ENCODE data around the gene ERCC4. TPM values are rescaled to one million over a fixed set of nuclear protein-coding genes. Genes with fewer than 3 reads are reported as not detected.

Gene ERCC4
- polyA plus RNA-seq, 1 experiment, result 4.9 TPM

GRCh38 chr16:13896543-13897182, 23.3 kb upstream of the ERCC4 start:
- CTCF ChIA-PET, result interaction anchor here (0.8 to 1.6 kb wide), 2 partner anchors 14 to 23 kb away, joined by 3 to 6 read pairs; partner anchors contain the start of gene ERCC4
- H3K36me3 ChIP-seq (ENCODE audit: control insufficient read depth, insufficient read depth, low read length), result no peaks in the 10 kb centered on the region
- H3K27me3 ChIP-seq (ENCODE audit: control insufficient read depth, insufficient read depth, low read length), result no peaks in the 10 kb centered on the region
- H3K4me3 ChIP-seq (ENCODE audit: low read depth, low read length), result no peak overlapping the region
- TF ChIP-seq CTCF (IDR thresholded peaks at IDR 0.05; ENCODE audit: insufficient read depth, low read depth, low read length), result peak; percentile 39
- DNase-seq (ENCODE audit: low read depth), result no peak
- POLR2A ChIA-PET, result no interaction called here

- Histone ChIP-seq H3K36me3 (ENCODE audit: control insufficient read depth, insufficient read depth, low read length) (no peaks in the 10 kb centered on the region), H3K4me3 (ENCODE audit: low read depth, low read length) (no peak overlapping the region), H3K27me3 (ENCODE audit: control insufficient read depth, insufficient read depth, low read length) (no peaks in the 10 kb centered on the region)
- ChIA-PET POLR2A (no interaction called here), CTCF (interaction anchor here (0.5 to 1.0 kb wide), 3 partner anchors 16 to 24 kb away, joined by 3 to 5 read pairs (median 3); partner anchors contain the start of gene ERCC4)
- TF ChIP-seq CTCF (IDR thresholded peaks at IDR 0.05; ENCODE audit: insufficient read depth, low read depth, low read length), result no peak
- DNase-seq (ENCODE audit: low read depth), result no peak
Measured at GRCh38 chr16:13897806-13898205, 22.1 kb upstream of the ERCC4 start.

DNA sequence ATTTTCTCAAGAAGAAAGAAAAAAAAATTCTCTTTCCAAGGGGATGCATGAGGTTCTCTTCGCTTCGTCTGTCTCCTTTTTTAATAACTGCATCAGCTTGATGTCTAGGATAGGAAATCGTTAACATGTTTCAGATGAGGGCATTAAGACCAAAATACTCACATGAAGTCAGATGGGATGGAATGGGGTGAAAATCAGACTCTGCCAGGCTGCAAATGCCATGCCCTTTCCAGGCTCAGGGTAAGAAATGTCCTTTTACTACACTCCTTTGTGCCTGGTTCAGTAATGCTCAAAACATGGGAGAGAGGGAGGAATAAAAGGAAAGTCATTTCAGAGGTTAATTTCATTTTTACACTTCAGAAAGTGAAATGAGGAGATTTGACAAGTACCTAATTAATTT, 21.7 kb upstream of the ERCC4 start:
- ChIA-PET POLR2A (no interaction called here), CTCF (interaction anchor here (0.7 to 1.0 kb wide), 2 partner anchors 16 to 24 kb away, joined by 3 to 5 read pairs; no protein-coding TSS in a partner anchor)
- Histone ChIP-seq H3K27me3 (ENCODE audit: control insufficient read depth, insufficient read depth, low read length) (no peaks in the 10 kb centered on the region), H3K4me3 (ENCODE audit: low read depth, low read length) (no peak overlapping the region), H3K36me3 (ENCODE audit: control insufficient read depth, insufficient read depth, low read length) (no peaks in the 10 kb centered on the region)
- no peak for TF ChIP-seq CTCF (IDR thresholded peaks at IDR 0.05; ENCODE audit: insufficient read depth, low read depth, low read length)
- no peak for DNase-seq (ENCODE audit: low read depth)

DNA sequence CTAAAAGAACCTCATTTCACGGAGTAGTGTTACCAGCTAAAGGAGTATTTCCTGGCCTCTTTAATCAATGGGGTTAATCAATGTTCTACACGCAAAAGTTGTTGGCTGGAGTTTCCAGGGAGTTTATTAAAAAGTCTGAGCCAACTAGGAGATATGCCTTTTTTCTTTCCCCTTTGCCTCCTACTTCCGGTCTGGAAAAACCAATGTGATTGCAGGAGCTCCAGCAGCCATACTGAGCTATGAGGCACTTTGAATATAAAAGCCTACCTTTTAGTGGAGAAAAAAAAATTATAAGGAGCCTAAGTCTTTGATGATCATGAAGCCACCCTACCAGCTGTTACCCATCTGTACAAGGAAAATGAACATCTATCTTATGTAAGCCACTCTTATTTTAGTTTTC, 17.9 kb upstream of the ERCC4 start:
- Histone ChIP-seq H3K36me3 (ENCODE audit: control insufficient read depth, insufficient read depth, low read length) (no peaks in the 10 kb centered on the region), H3K27me3 (ENCODE audit: control insufficient read depth, insufficient read depth, low read length) (no peaks in the 10 kb centered on the region), H3K4me3 (ENCODE audit: low read depth, low read length) (no peak overlapping the region)
- DNase-seq (ENCODE audit: low read depth), result no peak
- ChIA-PET CTCF (interaction anchor here (0.6 to 1.6 kb wide), 3 partner anchors 14 to 620 kb away, joined by 3 to 7 read pairs (median 4); partner anchors contain the start of gene ERCC4), POLR2A (no interaction called here)
- no peak for TF ChIP-seq CTCF (IDR thresholded peaks at IDR 0.05; ENCODE audit: insufficient read depth, low read depth, low read length)

- ChIA-PET CTCF (interaction anchor here (0.6 to 1.6 kb wide), 4 partner anchors 13 to 619 kb away, joined by 3 to 7 read pairs (median 4); partner anchors contain the start of gene ERCC4), POLR2A (no interaction called here)
- Histone ChIP-seq H3K36me3 (ENCODE audit: control insufficient read depth, insufficient read depth, low read length) (no peaks in the 10 kb centered on the region), H3K4me3 (ENCODE audit: low read depth, low read length) (no peak overlapping the region), H3K27me3 (ENCODE audit: control insufficient read depth, insufficient read depth, low read length) (no peaks in the 10 kb centered on the region)
- no peak for TF ChIP-seq CTCF (IDR thresholded peaks at IDR 0.05; ENCODE audit: insufficient read depth, low read depth, low read length)
- no peak for DNase-seq (ENCODE audit: low read depth)
Measured at GRCh38 chr16:13902677-13903076, 17.3 kb upstream of the ERCC4 start.

Measured in BJ (cell line).